GM19351 (cell line): ENCODE results near the gene PPP1R2.
"Not testable (repeated sequence)": the region's sequence is repeated elsewhere in the genome, so short reads cannot be mapped to it uniquely, and the experiment has no call there.

Experiments
- ATAC-seq: cut with Tn5 transposase; IDR thresholded peaks from one replicate; pipeline ENCODE4 v1.9.1; 2021; ENCODE audit warnings: mild to moderate bottlenecking, moderate library complexity; ENCODE audit not compliant: unreplicated experiment

Gene PPP1R2

DNA sequence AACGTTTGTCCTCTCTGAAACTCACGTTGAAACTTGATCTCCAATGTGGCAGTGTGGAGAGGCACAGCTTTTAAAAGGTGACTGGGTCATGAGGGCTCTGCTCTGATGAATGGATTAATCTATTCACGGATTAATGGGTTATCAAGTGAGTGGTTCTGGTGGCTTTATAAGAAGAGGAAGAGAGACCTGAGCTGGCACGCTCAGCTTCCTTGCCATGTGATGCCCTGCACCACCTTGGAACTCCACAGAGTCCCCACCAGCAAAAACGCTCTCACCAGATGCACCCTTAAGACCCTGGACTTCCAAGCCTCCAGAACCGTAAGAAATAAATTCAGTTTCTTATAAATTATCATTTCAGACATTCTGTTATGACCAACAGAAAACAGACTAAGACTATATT is 2.6 kb downstream of the PPP1R2 start:
- no peak for ATAC-seq

- no peak for ATAC-seq
Measured at GRCh38 chr3:195540027-195540426, 3.1 kb downstream of the PPP1R2 start.

DNA sequence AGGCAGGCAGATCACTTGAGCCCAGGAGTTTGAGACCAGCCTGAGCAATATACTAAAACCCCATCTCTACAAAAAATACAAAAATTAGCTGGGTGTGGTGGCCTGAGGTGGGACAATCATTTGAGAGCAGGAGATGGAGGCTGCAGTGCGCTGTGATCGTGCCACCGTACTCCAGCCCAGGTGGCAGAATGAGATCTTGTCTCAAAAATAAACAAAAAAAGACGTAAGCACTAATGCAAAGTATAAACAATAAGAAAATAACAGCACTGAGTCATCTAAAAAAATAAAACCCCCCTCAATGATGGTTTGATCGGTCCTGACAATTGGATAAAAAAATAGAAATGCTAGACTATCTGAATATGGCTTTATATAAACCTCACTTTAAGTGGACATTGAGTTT is 3.6 kb downstream of the PPP1R2 start:
- ATAC-seq: no peak

DNA sequence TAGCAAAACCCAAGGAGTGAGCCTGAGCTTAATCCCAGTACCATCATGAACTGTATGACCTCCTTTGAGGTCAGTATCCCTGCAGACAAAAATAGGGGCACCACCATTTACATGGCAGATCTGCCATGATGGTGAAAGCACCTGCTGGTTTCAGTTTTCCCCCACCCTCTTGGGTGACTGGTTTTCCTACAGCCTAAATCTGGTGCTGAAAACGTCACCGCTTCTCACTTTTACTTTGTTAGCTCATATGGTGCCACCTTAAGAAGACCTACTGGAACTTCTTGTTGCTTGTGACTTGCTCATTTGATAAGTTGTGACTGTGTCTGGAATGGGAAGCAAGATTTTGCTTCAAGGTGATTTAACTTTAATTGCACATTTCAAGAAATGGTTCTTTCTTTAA is 5.1 kb downstream of the PPP1R2 start:
- ATAC-seq: peak; percentile 65

DNA sequence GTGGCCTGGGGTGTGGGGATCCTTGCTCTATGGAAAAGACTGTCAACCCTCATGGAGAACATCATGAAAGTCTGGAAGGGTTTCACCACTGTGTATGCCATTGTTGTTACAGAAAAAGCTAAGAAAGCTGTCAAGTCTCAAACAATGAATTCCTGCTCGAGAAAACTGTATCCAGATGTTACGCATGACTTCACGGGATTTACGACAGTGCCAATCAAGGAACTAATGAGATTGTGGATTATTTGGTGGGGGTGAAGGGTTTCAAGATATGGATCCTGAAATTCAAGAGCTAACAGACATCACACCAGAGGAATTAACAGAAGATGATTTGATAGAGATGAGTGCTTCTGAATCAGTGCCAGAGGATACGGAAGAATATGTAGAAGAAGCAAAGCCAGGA is 7.8 kb downstream of the PPP1R2 start:
- no peak for ATAC-seq

- no peak for ATAC-seq
Measured at GRCh38 chr3:195532834-195533233, 10.3 kb downstream of the PPP1R2 start.

- no peak for ATAC-seq
Measured at GRCh38 chr3:195532345-195532744, 10.8 kb downstream of the PPP1R2 start.

GRCh38 chr3:195531683-195532082 is 11.4 kb downstream of the PPP1R2 start:
- no peak for ATAC-seq

DNA sequence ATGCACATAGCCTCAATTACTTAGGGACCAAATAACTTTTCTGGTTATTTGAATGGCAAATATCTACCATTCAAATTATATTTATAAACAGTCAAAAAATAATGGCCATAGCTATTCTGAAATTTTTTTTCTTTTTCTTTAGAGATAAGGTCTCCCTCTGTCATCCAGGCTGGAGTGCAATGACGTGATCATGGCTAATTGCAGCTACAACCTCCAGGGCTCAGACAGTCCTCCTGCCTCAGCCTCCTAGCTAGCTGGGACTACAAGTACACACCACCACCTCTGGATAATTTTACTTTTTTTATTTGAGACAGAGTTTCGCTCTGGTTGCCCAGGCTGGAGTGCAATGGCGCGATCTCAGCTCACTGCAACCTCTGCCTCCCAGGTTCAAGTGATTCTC is 16.6 kb downstream of the PPP1R2 start:
- ATAC-seq: no peak

DNA sequence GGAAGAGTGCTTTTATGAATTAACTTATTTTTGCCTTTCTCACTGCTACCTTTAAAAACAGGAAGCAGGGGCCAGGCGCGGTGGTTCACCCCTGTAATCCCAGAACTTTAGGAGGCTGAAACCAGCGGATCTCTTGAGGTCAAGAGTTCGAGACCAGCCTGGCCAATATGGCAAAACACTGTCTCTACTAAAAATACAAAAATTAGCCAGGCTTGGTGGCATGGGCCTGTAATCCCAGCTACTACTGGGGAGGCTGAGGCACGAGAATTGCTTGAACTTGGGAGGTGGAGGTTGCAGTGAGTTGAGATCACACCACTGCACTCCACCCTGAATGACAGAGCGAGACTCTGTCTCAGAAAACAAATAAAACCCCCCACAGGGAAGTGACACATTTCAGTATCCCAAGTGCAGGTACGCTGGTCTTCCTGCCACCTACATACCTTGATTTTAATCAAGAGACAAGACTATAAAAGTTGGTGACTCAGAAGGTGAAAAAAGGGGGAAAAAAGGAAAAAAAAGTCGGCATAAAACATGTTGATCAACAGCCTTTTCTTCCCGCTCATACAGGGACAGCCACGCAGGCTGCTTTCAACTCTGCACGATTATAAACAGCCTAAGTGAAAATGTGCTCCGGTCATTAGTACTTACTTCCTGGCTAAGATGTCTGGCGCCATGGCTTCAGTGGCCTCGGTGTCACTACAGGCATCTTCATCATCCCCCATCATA is 18.8 kb downstream of the PPP1R2 start:
- no peak for ATAC-seq

- no peak for ATAC-seq
Measured at GRCh38 chr3:195522254-195523023, 20.7 kb downstream of the PPP1R2 start.

- no peak for ATAC-seq
Measured at GRCh38 chr3:195517030-195517429, 26.1 kb downstream of the PPP1R2 start.

- not testable (repeated sequence) for ATAC-seq
Measured at GRCh38 chr3:195514610-195515235, 28.4 kb downstream of the PPP1R2 start.

- ATAC-seq: no peak
Measured at GRCh38 chr3:195512798-195513345, 30.3 kb downstream of the PPP1R2 start.

DNA sequence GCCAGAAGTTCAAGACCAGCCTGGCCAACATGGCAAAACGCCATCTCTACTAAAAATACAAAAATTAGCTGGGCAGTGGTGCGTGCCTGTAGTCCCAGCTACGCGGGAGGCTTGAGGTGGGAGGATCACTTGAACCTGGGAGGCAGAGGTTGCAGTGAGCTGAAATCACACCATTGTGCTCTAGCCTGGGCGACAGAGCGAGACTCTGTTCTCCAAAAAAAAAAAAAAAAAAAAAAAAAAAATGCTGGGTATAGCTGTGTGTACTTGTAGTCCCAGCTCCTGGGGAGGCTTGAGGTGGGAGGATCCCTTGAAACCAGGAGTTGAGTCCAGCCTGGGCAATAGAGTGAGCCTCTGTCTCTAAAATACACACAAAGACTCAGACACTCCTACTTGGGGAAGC is 32.0 kb downstream of the PPP1R2 start:
- ATAC-seq: no peak

DNA sequence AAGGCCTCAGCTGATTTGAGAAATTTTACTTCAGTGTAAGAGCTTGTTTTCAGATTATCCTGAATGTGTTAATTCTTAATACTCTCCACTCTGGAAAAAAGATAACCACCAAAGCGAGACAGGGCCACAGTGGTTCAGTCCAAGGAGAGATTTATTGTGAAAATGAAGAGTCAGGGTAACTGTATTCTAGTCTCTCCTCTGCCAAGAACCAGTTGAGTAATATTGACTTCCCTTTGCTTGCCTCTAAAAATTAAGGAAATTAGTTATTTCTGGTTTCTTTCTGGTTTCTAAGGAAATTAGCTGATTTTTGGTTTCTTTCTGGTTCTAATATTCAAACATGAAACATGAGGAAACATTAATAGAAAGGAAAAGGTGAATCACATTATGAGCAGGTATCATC is 34.9 kb downstream of the PPP1R2 start:
- no peak for ATAC-seq

DNA sequence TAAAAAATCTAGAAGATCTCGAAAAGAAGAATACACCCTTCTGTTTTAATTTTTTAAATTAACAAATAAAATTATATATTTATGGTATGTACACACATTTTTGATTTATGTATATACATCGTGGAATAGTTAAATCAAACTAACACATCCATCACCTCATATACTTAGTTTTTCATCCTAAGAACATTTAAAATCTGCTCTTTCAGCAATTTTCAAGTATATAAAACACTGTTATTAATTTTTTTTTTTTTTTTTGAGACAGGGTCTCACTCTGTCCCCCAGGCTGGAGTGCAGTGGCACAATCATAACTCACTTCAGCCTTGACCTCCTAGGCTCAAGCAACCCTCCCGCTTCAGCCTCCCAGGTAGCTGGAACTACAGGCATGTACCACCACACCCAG is 67.5 kb downstream of the PPP1R2 start:
- ATAC-seq: no peak

DNA sequence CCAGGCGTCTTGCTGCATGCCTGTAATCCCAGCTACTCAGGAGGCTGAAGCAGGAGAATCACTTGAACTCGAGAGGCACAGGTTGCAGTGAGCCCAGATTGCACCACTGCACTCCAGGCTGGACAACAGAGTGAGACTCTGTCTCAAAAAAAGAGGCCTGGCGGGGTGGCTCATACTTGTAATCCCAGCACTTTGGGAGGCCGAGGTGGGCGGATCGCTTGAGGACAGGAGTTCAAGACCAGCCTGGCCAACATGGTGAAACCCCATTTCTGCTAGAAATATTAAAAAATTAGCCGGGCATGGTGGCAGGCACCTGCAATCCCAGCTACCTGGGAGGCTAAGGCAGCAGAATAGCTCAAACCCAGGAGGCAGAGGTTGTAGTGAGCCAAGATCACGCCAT is 68.0 kb downstream of the PPP1R2 start:
- ATAC-seq: not testable (repeated sequence)

DNA sequence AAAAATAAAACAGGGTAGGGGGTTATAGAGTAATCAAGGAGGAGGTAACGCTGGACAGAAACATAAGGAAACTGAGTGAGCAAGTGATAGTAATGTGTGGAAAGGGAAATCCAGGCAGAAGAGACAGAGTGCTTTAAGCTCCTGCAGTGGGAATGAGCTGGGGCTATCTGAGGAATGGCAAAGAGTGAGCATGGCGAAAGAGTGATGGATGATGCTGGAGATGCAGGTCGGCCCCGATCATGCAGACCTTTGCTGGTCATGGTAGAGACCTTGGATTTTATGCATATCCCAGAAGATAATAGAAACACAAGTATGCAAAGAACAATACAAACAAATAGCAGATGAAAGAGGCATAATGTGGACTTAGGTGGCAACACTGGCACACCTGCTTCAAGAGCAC is 74.3 kb downstream of the PPP1R2 start:
- ATAC-seq: no peak

GRCh38 chr3:195468391-195468776 is 74.7 kb downstream of the PPP1R2 start:
- ATAC-seq: no peak

GRCh38 chr3:195467641-195468390 is 75.3 kb downstream of the PPP1R2 start:
- no peak for ATAC-seq
